ENCODE data around the gene TAP1. TPM values are rescaled to one million over a fixed set of nuclear protein-coding genes. Genes with fewer than 3 reads are reported as not detected.

Gene TAP1
- total RNA-seq, 1 experiment from 2014 or later = 13.6 TPM

DNA sequence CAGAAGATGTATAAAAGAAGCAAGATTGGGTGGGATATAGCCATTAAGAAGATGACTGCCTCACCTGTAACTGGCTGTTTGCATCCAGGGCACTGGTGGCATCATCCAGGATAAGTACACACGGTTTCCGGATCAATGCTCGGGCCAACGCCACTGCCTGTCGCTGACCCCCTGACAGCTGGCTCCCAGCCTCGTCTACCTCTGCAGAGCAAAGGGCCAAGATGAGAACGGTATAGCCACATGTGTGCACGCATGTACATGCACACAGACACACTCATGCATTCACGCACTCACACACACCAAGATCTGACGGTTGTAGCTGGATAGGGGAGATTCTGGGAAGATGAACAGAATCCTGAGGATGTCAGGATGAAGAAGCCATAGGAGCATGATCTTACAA lies 6.5 kb downstream of the TAP1 start (continued):
- TF ChIP-seq JUN (CRISPR knock-in tag; IDR thresholded peaks at IDR 0.05) = no peak
- TF ChIP-seq, protein P1, sequence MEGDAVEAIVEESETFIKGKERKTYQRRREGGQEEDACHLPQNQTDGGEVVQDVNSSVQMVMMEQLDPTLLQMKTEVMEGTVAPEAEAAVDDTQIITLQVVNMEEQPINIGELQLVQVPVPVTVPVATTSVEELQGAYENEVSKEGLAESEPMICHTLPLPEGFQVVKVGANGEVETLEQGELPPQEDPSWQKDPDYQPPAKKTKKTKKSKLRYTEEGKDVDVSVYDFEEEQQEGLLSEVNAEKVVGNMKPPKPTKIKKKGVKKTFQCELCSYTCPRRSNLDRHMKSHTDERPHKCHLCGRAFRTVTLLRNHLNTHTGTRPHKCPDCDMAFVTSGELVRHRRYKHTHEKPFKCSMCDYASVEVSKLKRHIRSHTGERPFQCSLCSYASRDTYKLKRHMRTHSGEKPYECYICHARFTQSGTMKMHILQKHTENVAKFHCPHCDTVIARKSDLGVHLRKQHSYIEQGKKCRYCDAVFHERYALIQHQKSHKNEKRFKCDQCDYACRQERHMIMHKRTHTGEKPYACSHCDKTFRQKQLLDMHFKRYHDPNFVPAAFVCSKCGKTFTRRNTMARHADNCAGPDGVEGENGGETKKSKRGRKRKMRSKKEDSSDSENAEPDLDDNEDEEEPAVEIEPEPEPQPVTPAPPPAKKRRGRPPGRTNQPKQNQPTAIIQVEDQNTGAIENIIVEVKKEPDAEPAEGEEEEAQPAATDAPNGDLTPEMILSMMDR (IDR thresholded peaks at IDR 0.05) = no peak
- TF ChIP-seq, protein P2, sequence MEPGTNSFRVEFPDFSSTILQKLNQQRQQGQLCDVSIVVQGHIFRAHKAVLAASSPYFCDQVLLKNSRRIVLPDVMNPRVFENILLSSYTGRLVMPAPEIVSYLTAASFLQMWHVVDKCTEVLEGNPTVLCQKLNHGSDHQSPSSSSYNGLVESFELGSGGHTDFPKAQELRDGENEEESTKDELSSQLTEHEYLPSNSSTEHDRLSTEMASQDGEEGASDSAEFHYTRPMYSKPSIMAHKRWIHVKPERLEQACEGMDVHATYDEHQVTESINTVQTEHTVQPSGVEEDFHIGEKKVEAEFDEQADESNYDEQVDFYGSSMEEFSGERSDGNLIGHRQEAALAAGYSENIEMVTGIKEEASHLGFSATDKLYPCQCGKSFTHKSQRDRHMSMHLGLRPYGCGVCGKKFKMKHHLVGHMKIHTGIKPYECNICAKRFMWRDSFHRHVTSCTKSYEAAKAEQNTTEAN (CRISPR knock-in tag; IDR thresholded peaks at IDR 0.05) = no peak

DNA sequence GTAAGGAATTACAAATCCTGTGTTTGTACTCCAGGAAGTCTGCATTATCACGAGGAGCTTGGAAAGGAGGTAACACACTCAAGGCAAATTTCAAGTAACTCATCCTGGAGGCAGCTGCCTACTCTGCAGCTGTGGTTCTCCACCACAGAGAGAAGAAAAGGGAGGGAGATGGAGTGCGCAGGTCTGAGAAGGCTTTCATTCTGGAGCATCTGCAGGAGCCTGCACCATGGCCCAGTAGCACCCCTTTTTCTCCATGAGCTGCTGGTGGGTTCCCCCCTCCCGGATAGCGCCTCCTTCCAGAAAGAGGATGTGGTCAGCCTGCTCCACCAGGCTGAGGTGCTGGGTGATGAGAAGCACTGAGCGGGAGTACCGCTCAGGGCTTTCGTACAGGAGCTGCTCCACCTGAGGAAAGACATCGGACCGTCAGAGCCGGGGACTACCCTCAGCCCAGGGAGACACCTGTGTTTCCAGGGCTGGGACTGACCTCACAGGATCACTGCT lies 8.1 kb downstream of the TAP1 start:
- no peak for ATAC-seq
- Mint-ChIP-seq H3K4me1 (peaks cover 17% of the 10 kb centered on the region), H3K9me3 (no peaks in the 10 kb centered on the region), H3K36me3 (peaks cover 24% of the 10 kb centered on the region), H3K4me3 (no peak overlapping the region), H3K27me3 (ENCODE audit: low read depth) (peaks cover 92% of the 10 kb centered on the region), H3K27ac (no peak overlapping the region)
- ChIA-PET POLR2A (interaction anchor here (0.5 to 2.6 kb wide), 6 partner anchors 9 to 126 kb away, joined by 3 to 28 read pairs (median 6); partner anchors contain the start of genes HLA-DMB, PSMB9 and TAP1), CTCF (interaction anchor here (0.8 to 2.8 kb wide), 7 partner anchors 9 to 123 kb away, joined by 3 to 53 read pairs (median 14); partner anchors contain the start of genes BRD2, PSMB9 and TAP1)
- TF ChIP-seq HMGA2 (CRISPR knock-in tag; IDR thresholded peaks at IDR 0.05) (no peak), TEAD4 (CRISPR knock-in tag; IDR thresholded peaks at IDR 0.05) (no peak), ZNF423 (CRISPR knock-in tag; IDR thresholded peaks at IDR 0.05) (no peak), TP53 (CRISPR knock-in tag; IDR thresholded peaks at IDR 0.05) (no peak), ETV6 (CRISPR knock-in tag; IDR thresholded peaks at IDR 0.05) (no peak)
- TF ChIP-seq, protein P3, sequence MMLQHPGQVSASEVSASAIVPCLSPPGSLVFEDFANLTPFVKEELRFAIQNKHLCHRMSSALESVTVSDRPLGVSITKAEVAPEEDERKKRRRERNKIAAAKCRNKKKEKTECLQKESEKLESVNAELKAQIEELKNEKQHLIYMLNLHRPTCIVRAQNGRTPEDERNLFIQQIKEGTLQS (CRISPR knock-in tag; conservative IDR thresholded peaks at IDR 0.05) = no peak
- TF ChIP-seq, protein P4, sequence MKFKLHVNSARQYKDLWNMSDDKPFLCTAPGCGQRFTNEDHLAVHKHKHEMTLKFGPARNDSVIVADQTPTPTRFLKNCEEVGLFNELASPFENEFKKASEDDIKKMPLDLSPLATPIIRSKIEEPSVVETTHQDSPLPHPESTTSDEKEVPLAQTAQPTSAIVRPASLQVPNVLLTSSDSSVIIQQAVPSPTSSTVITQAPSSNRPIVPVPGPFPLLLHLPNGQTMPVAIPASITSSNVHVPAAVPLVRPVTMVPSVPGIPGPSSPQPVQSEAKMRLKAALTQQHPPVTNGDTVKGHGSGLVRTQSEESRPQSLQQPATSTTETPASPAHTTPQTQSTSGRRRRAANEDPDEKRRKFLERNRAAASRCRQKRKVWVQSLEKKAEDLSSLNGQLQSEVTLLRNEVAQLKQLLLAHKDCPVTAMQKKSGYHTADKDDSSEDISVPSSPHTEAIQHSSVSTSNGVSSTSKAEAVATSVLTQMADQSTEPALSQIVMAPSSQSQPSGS (CRISPR knock-in tag; IDR thresholded peaks at IDR 0.05; ENCODE audit: borderline replicate concordance, low read depth) = no peak
- TF ChIP-seq, protein P5, sequence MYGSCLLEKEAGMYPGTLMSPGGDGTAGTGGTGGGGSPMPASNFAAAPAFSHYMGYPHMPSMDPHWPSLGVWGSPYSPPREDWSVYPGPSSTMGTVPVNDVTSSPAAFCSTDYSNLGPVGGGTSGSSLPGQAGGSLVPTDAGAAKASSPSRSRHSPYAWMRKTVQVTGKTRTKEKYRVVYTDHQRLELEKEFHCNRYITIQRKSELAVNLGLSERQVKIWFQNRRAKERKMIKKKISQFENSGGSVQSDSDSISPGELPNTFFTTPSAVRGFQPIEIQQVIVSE (CRISPR knock-in tag; IDR thresholded peaks at IDR 0.05; ENCODE audit: borderline replicate concordance) = no peak
- TF ChIP-seq, protein P6, sequence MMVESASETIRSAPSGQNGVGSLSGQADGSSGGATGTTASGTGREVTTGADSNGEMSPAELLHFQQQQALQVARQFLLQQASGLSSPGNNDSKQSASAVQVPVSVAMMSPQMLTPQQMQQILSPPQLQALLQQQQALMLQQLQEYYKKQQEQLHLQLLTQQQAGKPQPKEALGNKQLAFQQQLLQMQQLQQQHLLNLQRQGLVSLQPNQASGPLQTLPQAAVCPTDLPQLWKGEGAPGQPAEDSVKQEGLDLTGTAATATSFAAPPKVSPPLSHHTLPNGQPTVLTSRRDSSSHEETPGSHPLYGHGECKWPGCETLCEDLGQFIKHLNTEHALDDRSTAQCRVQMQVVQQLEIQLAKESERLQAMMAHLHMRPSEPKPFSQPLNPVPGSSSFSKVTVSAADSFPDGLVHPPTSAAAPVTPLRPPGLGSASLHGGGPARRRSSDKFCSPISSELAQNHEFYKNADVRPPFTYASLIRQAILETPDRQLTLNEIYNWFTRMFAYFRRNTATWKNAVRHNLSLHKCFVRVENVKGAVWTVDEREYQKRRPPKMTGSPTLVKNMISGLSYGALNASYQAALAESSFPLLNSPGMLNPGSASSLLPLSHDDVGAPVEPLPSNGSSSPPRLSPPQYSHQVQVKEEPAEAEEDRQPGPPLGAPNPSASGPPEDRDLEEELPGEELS (CRISPR knock-in tag; IDR thresholded peaks at IDR 0.05) = no peak
- TF ChIP-seq, protein P7, sequence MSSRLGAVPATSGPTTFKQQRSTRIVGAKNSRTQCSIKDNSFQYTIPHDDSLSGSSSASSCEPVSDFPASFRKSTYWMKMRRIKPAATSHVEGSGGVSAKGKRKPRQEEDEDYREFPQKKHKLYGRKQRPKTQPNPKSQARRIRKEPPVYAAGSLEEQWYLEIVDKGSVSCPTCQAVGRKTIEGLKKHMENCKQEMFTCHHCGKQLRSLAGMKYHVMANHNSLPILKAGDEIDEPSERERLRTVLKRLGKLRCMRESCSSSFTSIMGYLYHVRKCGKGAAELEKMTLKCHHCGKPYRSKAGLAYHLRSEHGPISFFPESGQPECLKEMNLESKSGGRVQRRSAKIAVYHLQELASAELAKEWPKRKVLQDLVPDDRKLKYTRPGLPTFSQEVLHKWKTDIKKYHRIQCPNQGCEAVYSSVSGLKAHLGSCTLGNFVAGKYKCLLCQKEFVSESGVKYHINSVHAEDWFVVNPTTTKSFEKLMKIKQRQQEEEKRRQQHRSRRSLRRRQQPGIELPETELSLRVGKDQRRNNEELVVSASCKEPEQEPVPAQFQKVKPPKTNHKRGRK (CRISPR knock-in tag; IDR thresholded peaks at IDR 0.05; ENCODE audit: borderline replicate concordance) = no peak
- no peak for DNase-seq (ENCODE audit: low spot score)
